HG03175 (cell line): ENCODE data around the gene VAV2.
"Not testable (repeated sequence)": the region's sequence is repeated elsewhere in the genome, so short reads cannot be mapped to it uniquely, and the experiment has no call there.

Source experiments
- ATAC-seq: cut with Tn5 transposase; IDR thresholded peaks from one replicate; pipeline ENCODE4 v1.9.1; 2021; ENCODE audit warnings: mild to moderate bottlenecking, moderate library complexity; ENCODE audit not compliant: unreplicated experiment

Gene VAV2

DNA sequence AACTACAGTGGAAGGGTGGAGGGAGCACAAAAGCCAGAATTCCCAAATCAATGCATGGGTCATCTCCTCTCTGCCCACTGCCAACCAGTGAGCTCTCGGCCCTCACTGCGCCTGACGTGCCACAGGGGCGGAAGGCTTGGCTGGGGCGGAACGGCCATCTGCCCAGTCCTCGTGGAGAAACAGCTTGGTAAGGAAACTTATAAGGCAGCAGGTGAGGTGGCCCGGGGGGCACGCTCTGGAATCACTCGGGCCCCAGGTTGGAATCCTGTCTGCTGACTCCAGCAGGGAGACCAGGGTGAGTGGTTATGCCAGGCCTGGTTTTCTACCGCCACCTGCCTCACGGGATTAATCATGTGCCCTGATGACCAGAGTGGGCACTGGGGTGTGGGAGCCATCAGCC, 52.3 kb downstream of the VAV2 start:
- ATAC-seq, result no peak

DNA sequence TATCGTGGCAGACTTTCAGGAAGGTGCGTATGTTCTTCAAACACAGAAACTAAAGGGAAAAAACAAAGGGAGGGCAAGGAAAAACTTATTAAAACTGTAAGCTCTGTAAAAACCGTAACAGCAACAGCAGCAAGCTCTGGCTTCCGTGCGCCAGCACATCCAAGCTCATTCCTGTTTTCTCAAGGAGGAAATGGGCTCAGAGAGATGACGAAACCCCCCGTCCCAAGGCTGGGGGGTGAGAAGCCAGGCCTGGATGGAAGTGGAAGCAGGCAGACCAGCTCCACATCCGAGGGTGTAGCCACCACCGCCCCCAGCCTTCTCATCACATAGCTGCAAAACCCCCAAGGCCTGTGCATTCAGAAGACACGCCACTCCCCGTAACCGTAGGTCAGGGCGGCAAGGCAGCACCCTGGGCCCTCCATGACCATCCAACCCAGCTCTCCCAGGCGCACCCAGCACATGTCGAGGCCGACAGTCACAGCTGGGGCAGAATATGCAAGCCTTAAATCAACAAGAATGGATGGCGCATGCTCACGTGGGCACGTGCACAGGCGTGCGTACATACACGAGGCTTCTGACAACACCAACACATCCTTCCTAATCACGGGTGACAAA, 52.8 kb downstream of the VAV2 start:
- ATAC-seq, result no peak

DNA sequence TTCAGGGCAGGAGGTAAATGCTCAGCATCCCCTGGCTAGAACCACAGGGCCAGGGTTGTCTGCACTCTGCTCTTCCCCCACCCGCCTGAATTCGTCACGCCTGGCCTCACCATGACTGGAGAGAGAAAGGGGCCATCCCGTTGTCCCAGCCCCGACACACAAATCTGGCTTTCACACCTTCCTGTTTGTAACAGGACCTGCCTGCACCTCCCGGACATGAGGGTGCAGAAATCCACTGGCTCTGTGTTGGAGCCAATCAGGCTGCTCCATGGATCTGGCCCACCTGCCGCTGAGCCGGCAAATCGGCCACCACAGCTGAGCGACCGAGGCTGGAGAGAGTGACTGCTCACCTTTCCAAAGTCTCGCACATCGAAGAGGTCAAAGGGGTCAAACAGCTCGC, 53.4 kb downstream of the VAV2 start:
- no peak for ATAC-seq

DNA sequence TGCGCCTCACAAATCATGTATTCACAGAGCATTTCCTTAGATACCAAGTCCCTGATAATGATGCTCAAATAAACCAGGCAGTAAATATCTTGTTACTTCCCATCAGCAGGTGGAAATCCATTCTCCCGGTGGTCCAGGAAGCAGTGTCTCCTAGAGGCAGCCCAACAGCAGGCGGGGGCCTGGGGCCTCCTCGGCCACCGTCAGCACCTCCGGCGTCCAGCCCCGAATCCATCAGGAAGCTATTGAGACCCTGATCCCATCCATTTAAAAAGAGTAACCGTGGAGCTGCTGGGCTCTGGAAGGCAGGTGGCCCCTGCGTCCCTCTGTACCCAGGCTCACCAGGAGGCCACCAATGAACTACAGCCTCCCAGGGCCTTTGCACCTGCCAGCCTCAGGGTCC, 54.0 kb downstream of the VAV2 start:
- ATAC-seq, result no peak

DNA sequence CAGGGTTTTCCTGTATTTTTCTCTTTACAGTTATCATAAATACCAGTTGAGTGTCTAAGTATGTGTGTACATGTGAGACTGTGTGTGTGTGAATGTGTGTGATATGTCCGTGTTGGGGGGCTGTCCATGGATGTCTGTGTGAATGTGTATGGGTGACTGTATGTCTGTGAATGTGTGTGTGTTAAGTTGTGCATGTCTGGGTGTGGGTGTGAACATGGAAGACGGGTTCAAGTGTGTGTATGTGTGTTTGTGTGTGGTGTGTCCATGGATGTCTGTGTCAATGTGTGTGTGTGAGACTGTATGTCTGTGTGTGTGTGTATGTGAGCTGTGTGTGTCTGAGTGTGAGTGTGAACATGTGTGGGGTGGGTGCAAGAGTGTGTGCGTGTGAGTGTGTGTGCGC, 55.0 kb downstream of the VAV2 start:
- ATAC-seq, result no peak

DNA sequence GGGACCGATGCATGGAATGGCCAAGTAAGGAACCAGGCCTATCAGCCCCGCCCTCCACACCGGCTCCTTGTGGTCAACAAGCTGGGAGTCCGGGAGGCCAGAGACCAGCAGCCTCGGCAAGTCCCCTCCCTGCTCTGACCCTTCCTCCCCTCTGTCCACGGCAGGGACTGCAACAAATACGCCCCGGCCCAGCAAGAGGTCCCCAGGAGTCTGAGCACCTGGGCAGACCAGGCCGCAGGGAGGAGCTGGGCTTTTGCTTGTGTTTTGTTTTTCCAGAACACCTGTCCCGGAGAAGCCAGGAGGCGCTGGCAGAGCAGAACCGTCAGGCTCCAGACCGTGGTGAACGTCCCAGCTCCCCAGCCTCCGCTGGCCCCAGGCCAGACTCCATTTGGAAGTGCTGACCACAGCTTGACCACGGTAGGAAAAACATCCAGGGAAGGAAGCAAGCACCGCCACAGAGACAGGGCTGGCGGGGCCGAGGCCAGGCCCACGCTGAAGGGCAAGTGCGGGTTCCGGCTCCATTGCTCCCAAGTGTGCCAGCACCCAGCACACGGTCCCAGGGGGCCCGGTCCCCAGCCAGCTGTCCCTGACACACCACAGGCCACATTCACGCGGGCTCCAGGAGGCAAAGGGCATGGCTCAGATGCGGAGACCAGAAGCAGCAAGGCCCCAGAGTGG, 56.7 kb downstream of the VAV2 start:
- no peak for ATAC-seq

DNA sequence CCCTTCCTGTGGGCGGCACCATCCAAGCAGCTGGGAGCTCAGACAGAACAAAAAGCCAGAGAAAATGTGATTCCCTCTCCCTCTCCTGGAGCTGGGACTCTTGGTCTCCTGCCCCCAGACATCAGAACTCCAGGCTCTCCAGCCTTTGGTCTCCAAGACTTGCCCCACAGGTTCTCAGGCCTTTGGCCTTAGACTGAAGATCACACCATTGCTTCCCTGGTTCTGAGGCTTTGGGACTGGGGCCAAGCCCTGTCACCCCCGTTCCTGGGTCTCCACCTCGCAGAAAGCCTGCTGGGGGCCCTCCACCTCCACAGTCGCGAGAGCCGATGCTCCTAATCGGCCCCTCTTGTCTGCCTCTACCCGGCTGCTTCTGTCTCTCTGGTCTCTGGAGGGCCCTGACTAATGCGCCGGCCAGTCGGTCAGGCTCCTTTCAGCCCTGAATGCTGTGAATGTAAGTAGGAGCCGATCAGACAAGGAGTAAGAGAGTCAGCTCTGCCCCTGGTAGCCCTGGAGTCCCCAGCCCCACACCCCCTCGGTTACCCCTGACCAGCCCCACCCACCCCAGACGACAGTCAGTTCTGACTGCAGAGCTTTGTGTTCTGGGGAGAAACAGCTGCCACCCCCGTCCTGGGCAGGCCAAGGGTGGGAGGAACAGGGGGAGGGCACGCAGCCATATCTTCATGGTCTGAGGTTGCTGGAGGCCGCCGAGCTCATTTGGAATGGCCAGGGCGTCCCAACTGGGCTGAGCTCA, 57.5 kb downstream of the VAV2 start:
- no peak for ATAC-seq

DNA sequence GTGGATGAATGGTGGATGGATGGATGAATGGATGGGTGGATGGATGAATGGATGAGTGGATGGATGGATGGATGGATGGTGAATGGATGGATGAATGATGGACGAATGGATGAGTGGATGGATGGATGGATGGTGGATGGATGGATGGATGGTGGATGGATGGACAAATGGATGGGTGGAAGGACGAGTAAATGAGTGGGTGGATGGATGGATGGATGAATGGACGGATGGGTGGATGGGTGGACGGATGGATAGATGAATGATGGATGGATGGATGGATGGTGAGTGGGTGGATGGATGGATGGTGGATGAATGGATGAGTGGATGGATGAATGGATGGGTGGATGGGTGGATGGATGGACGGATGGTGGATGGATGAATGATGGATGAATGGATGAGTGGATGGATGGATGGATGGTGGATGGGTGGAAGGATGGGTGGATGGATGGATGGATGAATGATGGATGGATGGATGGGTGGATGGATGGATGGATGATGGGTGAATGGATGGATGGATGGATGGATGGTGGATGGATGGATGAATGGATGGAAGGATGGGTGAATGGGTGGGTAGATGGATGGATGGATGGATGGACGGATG, 58.6 kb downstream of the VAV2 start:
- ATAC-seq, result no peak

DNA sequence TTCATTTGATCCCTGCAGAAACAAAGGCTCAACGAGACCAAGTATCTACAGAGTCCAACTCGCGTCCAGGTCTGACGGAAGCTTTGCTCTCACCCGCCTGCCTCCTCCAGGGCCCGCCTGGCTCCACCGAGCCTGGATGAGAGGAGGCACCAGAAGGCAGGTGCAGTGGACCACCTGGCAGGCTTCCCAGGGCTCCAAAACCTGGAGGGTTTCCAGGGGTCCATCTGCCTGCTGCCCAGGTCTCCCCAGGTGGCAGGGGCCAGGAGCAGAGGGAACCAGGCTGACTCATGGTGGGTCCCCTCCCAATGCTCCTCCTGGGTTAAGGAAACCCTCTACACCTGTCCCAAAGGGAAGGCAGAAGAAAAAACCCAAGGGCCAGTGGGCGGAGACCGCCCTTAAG, 59.5 kb downstream of the VAV2 start:
- ATAC-seq, result no peak

DNA sequence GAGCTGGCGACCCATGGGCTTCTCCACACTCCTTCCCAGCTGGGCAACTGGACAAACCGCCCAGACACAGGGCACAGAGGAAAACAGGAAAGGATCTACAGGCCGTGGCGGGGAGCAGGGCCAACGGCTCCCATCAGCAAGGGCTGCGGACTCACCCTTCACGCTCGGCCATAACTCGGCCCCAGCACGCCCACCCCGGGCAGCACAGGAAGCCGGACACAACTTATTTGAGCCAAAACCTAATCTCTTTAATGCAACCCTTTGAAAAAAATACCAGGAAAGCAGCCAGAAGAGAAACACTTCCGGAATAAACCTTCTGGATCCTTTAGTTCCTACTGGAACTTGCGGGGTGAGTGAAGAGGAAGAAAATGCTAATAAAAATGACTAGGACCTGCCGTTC, 59.9 kb downstream of the VAV2 start:
- ATAC-seq, result no peak

DNA sequence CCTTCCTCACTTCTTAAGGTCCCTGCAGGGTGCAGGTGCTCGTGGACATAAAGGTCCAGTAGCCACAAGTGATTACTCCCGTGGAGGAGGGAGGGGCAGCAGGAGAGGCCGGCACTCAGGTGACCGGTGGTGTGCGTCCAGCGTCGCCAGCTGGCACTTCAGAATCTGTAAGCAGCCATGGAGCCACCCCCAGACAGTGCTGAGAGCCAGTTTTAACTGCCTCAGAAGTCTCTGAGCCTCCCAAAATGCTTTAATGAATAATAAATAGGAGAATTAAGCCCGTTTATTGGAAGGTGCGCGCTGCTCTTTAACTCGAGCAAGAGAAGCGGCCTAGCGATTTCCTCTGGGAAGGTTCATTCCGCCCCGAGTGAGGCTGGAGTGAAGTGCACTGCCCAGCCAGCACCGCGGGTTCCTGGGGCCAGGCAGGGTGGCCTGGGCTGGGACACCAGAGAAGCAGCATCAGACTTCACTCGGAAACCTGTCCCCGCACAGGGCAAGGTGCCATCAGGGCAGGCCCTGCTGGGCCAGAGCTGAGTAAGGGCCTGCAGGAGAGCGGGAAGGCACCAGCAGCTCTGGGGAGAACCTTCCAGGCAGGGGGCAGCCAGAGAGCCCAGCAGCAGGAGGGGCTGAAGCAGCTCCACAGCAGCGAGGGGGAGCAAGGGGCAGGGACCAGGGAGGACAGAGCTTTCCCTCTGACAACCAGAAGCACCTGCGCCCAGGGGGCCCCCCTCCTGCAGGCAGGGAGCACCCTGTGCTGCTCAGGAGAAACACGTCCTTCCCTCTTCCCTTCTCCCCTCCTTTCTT, 61.2 kb downstream of the VAV2 start:
- ATAC-seq, result no peak

DNA sequence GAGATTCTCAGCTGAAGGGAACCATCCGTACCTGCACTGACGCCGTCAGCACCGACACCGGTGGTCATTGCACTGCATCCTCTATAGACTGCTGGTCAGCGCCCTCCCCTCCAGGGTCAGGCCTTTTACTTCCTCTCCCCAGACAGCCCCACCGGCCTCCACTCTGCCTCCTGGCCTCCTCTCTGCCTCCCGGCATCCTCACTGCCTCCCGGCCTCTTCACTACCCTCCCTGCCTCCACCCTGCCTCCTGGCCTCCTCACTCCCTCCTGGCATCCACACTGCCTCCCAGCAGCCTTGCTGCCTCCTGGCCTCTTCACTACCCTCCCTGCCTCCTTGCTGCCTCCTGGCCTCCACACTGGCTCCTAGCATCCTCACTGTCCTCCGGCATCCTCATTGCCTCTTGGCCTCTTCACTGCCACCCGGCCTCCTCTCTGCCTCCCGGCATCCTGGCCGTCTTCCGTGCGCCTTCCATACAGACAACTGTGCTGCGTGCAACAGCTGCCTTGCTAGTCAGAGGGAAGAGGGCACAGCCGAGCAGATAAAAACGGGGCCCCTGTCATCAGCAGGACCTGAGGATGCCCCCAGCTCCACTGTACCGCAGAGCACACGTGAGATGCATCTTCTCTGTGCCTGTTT, 62.0 kb downstream of the VAV2 start:
- no peak for ATAC-seq

DNA sequence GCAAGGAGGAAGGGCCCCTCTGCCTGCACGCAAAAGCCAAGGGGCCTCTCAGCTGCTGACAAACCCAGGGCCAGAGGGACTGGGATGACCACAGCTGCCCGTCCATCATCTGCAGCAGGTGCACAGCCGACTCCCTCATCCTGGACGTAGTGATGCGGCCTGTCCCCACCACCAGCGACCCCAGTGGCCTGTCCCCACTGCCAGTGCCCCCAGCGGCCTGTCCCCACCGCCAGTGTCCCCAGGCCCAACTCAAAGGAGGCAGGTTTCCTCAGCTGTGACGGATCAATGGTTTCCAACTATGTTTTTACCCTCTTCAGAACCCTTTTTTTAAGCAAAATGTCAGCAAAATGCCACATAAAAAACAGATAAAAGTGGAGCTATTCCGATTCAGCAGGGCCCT, 62.5 kb downstream of the VAV2 start:
- no peak for ATAC-seq

DNA sequence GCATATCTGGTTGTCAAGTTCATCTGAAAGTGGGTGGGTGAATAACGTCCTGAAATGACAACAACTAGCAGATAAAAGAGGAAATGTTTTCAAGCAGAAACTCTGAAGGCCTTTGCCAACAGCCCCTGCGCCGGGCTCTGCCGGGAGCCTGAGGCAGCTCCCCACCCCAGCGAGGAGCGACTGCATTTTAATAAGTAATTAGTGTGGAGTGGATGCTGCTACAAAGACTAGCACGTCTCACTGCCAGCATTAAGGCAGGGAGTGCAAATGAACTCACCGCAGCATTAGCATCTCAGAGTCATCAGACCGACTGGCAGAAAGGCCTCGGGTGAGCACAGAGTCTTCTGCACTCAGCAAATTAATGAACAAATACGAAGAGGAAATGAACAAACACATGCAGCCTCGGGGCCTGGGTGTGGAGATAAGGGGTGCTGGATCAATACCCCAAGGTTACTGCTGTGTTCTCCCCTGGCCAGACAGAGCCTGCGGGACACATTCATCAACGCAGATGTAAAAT, 63.8 kb downstream of the VAV2 start:
- no peak for ATAC-seq

DNA sequence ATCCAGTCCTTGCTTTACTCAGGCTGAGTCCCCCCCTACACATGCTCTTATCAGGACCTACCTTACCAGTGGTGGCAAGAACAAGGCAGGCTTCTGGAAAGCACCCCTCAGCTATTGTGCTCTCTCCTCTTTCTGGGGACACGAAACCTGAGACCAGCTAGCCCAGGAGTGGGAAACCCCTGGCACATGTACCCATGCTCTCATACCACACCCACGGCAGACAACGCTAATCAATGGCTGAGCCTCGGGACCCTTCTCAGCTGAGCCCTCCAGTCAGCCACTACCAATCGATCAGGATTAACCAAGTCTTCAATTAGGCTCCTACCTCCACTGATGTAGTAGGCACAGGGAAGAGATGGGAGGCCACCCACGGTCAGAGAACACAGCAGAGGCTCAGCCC, 65.1 kb downstream of the VAV2 start:
- no peak for ATAC-seq

DNA sequence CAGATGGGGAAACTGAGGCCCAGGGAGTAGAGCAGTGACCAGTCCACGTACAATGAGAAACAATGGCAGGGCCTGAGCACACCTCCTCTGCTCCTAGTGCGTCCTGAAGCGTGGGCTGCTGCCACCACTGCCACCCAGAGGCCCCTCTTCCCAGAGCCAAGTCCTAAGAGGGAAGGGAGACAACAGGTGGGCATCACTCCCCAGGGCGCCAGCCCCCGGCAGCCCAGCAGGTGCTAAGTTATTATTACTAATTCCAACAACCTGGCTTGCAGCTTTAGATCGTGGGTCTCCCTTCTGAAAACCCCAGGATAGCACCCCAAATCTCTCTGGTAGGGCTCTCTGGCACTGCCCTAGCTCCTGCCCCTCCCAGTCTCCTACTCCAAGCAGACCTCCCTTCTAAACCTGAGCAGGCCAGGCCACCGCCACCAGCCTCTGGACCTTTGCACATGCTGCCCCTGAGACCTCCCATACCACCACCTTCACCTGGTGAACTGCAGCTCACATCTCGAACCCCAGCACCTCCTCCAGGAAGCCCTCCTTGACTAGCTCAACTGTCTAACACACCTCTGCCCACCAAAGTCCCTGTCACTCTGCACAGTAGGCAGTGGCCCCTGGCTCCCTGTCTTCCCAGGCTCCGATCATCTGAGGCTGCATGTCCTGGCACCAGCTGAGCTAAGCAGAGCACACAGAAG, 65.8 kb downstream of the VAV2 start:
- no peak for ATAC-seq

DNA sequence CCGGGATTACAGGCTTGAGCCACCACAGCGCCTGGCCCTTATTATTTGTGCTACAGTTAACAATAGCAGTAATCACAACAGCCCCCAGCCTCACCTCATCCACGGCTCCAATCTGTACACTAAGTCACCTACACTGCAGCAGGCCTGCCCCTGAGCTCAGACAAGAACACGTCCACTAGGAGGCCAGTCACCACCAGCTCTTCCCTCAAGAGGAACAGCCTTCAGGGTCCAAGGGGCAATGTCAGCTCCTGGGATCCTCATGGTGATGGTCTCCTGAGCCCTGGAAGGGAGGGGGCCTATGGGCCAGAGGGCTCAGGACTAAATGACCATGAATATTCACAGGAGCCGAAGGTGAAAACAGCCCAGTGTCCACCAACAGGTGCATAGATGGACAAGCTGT, 67.7 kb downstream of the VAV2 start:
- ATAC-seq, result no peak

DNA sequence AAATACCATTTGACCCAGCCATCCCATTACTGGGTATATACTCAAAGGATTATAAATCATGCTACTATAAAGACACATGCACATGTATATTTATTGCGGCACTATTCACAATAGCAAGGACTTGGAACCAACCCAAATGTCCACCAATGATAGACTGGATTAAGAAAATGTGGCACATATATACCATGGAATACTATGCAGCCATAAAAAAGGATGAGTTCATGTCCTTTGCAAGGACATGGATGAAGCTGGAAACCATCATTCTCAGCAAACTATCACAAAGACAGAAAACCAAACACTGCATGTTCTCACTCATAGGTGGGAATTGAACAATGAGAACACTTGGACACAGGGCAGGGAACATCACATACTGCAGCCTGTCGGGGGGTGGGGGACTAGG, 68.5 kb downstream of the VAV2 start:
- not testable (repeated sequence) for ATAC-seq

DNA sequence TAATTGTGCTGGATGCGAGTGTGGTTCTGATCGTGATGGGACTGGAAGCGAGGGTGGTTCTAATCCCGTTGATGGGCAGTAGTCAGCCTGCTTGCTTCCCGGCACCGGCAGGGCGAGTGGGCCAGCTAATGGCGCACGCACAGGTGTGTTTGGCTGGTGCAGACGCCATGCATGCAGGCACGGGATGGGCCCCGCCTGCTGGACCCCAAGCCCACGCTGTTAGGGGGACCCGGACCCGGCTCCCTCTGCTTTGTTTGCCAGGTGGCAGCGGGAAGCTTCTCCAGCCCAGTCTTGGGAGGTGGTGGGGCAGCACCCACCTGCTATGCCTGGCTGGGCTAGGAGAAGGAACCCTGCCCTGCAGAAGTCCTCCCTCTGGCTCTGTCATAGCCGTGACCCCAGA, 70.3 kb downstream of the VAV2 start:
- no peak for ATAC-seq

DNA sequence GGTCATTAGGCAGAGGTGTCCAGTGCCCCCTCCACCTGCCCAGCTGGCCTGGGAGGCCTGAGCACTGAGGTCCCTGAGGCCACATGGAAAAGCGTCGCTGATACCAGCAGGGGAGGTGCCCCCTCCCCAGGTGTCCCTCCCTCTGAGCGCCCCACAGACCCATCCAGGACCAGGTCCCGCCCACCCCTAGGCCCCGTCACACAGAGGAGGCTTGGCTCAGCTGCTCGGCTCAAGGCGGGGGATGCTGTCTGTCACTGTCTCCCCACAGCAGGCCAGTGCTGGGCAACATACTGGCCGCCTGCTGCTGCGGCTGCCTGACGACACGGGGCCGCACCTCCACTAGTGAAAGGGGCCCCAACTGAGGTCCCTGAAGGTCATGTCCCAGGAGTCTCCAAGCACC, 71.7 kb downstream of the VAV2 start:
- ATAC-seq, result no peak
